ENCODE results near the gene LMBR1.
"Not testable (repeated sequence)": the region's sequence is repeated elsewhere in the genome, so short reads cannot be mapped to it uniquely, and the experiment has no call there.

LMBR1 gene

DNA sequence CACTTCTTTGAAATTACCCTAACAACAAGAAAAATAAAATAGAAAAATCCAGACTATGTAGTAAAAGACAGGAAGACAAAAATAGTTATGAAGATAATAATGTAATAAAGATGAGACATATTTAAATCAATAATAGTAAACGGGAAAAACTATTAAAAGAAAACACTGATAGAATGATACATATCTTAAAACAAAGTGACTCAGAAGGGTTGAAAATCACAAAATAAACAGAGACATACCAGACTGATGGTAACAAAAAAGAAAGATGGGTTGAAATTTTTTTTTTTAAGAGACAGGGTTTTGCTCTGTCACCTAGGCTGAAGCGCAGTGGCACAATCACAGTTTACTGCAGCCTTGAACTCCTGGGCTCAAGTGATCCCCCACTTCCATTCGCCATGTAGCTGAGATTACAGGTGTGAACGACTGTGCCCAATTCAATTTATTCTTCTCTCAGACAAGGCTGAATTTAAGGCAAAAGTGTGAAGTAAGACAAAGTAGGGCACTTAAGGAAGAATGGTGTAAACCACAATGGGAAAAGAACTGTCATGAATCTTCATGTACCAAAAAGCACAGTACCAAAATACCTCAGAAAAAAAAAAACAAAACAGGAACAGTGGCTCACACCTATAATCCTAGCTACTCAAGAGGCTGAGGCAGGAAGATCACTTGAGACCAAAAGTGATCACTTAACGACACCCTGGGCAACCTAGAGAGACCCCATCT lies 47.4 kb downstream of the LMBR1 start:
- DNase-seq (ENCODE audit: low read depth), result no peak

DNA sequence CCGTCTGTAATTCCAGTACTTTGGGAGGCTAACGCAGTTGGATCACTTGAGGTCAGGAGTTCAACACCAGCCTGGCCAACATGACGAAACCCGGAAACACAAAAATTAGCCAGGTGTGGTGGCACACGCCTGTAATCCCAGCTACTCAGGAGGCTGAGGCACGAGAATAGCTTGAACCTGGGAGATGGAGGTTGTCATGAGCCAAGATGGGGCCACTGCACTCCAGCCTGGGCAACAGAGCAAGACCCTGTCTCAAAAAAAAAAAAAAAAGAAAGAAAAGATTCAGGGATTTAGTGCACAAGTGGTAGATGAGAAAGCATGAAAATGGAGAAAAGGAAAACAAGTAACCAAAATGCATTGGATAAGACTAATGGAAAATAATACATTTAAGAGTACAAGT lies 49.4 kb downstream of the LMBR1 start:
- DNase-seq (ENCODE audit: low read depth), result not testable (repeated sequence)

DNA sequence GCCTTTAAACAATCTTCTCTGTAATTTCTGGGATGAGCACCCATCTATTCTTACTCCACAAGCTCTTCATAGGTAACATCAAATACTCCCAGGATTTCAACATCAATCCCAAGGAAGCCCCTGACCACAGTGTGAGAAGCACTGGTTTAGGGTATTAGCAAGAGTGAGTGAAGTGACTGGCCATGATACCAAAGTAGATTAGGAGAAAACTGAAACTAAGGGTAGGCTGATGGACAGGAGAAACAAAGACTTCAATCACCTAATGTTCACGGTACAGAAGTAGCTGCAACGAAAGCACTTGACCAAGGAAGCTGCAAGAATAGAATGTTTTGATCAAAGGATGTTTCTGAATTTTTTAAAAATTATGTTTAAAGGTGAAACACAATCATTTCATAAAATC lies 49.8 kb downstream of the LMBR1 start:
- DNase-seq (ENCODE audit: low read depth), result no peak

DNA sequence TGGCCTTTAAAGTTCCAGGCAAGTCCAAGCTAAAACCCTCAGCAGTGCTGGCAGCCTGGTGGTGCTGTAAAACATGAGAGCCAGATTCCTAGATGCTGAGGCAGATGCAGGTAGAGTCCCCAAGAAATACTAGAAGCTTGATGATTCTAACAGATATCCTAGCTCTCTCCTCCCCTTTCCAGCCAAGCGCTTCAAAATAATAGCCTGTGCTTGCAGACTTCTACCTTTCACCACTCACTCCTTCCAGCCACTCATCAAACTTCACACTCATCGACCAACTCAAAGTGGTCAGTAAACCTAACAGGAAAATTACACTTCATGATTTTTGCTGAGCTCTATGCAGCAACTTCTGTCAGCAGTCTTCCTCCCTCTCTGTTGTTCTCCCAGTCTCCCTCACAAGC lies 50.2 kb downstream of the LMBR1 start:
- DNase-seq (ENCODE audit: low read depth), result no peak

DNA sequence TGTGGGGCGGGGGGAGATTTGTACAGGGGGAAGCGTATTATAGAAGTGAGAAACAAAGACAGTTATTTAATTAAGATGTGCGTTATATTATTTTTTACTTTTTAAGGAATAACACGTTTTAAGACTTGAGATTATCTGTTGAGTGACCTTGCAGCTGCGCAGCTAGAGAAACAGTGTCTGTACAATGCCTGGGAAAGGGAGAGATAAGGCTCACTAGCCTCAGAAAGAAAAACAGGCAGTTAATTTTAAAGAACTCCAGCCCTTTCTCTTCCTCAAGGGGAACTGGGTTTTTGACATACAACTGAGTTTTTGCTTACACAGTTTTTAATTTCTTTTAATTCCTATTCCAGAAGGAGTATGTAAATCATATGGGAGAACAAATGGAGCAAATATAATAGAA lies 50.7 kb downstream of the LMBR1 start:
- DNase-seq (ENCODE audit: low read depth), result no peak

DNA sequence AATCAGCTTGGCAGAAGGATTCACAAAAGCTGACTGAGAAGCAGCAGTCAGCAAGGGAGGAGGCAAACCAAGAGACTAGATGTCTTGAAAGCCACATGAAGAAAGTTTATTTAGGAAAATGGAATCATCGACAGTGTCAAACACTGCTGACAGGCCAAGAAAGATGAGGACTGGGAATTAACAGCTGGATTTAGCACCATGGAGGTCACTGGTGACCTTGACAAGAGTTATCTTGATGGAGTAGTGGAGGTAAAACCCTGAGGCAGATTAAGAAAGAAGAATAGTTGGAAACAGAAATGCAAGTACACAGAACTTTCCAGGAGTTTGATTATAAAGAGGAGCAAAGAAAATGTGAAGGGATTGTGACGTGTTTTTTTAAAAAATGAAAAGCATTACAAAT lies 51.5 kb downstream of the LMBR1 start:
- no peak for DNase-seq (ENCODE audit: low read depth)

DNA sequence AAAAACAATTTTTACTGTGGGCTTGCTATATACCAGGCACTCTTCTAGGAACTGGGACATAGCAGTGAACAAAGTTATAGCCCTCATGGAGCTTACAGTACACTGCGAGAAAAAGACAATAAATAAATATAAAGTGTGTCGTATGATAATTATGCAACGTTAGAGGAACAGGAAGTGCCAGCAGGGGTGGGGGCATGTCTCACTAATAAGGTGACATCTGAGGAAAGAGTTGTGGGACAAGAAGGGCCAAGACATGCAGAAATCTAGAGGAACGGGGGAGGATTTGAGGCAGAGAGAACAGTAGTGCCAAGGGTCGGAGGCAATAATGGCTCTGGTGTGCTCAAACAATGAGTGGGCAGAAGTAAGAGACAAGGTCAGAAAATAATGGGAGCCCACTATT lies 52.8 kb downstream of the LMBR1 start:
- no peak for DNase-seq (ENCODE audit: low read depth)

DNA sequence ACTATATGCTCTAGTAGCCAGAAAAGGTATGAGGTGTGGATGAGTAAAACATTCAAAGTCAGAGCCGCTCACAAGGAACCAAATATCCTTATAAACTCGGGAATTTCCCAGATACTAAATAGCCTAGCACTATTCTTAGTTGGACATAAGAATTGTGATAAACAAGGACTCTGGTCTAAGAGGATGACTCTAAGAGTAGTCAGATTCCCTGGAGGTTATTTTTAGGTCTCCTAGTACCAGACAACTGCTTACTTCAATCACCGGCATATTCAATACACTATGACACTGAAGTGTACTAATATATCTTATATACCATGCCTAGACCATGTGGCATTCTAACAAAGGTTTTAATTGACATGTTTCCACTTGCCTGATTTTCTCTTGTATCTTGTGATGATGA lies 56.5 kb downstream of the LMBR1 start:
- no peak for DNase-seq (ENCODE audit: low read depth)

DNA sequence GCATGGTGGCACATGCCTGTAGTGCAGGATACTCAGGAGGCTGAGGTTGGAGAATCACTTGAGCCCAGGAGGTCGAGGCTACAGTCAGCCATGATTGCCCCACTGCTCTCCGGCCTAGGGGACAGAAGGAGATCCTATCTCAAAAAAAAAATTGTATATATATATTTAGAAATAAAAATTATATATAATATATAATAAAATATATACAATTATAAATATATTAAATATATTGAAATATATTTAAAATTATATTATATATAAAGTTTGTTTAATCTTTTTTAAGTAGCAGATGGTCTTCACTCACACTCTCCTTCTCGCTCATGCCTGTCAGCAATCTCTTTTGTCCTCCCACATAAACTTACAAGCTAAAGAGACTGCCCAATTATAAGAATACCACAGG lies 58.5 kb downstream of the LMBR1 start:
- DNase-seq (ENCODE audit: low read depth), result no peak

DNA sequence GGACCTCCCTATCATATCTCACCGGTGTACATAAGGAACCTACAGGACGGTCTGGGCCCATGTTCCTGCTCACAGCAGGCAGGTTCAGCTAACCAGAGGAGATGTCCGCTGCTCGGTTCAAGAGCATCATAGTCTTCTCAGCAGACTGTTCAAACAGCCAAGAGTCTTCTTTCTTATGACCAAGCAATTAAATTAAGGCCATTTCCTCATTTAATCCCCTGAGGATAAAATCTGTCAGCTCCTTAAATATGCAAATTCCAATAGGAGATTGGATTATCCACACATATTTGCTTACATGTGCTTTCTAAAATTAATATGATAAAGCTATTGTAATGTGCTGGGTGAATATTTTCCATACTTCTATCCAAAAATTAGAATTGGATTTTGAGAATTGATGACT lies 59.7 kb downstream of the LMBR1 start:
- DNase-seq (ENCODE audit: low read depth), result no peak

DNA sequence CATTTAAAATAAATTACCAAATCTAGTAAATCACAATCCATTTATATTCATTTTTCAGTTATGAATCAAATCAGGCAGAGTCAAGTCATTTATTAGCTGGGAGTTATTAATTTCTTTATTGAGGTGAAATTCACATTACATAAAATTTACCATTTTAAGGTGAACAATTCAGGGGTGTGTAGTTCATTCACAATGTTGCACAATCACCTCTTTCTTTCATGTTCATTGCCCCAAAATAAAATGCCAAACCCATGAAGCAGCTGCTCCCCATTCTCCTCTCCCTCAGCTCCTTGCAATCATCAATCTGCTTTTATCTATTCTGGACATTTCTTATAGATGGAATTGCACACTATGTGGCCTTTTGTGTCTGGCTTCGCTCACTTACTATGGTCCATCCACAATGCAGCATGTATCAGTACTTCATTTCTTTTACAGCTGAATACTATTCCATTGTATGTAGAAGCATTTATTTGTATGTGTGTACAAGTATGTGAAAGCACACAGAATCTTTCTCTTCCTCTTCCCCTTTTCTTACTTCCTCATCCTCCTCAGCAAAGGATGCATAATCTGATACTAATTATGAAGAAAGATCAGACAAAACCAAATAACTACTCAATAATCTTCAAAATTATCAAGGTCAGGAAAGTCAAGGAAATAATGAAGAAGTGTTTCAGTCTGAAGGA lies 60.6 kb downstream of the LMBR1 start:
- DNase-seq (ENCODE audit: low read depth), result no peak

DNA sequence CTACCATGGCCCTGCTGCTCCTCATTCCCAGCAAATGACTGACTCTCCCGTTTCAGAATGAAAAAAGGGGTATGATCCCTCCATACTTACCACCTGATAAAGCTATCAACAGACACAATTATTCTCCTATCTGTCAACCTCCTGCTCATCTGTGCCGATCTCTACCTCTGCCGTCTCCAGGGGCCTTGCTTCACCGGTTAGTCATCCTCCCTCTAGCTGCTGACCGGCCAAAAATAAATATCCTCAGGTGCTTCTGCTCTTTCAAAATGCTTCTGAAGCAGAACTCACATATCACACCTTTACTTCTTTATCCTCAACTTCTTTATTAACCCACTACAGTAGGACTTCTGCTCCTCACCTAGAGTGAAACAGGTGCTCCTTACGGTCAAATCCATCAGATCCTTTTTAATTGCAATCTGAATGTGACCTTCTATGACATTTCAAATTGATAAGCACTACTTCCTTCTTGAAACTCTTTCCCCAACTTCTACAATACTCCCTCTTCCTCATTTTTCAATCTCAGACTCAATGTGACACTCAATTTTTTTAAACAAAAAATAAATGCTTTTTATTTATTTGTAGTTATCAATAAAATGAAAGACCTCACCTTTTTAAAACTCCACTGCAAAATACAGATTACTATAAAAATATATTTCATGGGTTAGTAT lies 63.2 kb downstream of the LMBR1 start:
- no peak for DNase-seq (ENCODE audit: low read depth)

DNA sequence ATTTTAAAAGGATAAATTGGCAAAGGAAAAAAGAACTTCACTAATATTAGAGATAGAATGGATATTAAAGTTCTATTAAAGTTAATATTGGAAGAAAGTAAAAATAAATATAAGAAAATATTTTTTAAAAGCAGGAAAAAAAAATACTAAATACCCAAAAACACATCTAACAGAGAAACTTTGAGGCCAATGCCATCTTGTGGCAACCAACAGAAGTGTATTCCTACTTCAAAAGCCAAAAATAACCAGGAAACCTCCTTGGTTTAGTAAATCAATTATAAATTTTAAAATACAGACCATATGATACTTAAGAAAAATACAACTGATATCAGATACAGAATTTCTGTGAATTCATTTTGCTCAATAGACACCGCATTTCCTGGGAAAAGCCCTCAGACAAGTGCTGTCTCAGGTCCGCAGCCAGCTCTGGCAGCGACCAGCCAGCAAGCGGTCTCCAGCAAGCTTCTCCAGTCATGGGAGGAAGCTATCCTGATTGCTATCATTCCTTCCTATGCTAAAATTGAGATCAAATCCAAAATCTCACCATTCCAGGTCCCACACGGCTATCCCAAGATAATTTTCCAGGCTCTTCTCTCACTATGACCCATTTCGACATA lies 65.3 kb downstream of the LMBR1 start:
- DNase-seq (ENCODE audit: low read depth), result no peak

DNA sequence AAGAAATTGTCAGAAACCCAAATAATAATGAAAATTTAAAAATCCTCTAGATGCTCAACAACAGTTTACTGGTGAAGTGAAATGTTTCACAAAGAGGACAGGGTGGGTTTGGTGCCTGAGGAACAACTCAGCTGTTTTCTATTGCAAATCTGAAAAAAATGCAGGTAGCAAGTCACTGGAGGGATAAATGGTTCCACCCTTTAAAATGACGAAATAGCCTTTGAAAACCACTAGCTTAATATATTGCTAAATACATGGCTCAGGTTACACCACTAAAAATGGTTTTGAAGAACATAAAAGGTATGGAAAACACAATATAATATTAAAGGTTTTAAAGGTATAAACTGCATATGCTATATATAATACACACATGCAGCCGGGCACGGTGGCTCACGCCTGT lies 69.5 kb downstream of the LMBR1 start:
- no peak for DNase-seq (ENCODE audit: low read depth)

DNA sequence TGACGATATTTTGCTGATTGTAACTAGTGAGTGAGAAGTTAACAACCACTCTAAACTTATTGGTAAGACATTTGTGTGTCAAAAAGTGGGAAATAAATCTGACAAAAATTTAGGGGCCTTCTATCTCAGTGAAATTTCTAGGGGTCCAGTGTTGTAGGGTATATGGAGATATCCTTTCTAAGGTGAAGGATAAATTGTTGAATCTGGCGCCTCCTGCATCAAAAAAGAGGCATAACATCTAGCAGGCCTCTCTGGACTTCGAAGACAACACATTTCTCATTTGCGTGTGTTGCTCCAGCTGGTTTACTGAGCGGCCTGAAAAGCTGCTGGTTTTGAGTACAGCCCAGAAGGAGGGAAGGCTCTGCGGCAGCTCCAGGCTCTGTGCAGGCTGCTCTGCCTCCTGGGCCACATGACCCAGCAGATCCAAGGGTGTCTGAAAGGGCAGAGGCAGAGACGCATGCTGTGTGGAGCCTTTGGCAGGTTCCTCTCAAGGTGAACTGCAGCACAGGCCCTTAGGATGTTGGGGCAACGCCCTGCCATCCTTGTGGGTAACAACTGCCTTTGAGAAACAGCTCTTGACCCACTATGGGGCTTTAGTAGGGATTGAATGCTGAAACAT lies 72.4 kb downstream of the LMBR1 start:
- no peak for DNase-seq (ENCODE audit: low read depth)

DNA sequence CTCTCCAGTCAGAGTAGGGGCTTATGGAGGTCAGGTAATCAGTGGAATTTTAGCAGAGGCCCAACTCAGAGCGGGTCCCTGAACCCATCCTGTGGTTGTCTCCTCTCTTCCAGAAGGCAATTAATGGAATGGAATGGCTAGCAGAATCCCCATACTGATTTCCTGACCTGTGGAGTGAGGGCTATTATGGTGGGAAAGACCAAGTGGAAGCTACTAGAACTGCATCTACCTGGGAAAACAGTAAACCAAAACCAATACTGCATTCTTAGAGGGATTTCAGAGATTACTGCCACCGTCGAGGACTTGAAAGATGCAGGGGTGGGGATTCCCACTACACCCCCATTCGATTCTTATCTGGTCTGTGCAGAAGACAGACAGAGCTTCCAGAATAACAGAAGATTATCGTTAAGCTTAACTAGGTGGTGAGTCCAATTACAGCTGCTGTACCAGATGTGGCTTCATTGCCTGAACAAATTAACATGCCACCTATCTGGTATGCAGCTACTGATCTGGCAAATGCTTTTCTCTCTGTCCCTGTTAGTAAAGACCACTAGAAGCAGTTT lies 73.2 kb downstream of the LMBR1 start:
- DNase-seq (ENCODE audit: low read depth), result no peak

DNA sequence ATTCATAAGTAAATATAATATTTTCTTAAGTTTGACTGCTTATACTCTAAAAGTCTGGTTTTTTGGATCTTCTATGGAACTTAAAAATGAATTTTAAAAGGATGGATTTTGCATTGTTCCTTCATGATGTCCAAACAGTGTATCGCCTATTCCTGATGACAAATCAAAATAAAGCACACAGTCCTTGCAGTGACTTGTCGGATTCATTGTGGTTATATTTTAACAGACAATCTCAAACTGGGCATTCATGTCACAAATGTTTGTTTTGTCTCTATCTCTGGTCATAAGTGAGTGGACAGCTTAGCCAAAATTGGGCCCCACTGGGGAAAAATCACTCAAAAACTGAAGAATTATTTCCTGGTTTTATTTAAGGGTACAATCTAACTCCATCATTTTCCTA lies 74.8 kb downstream of the LMBR1 start:
- no peak for DNase-seq (ENCODE audit: low read depth)

DNA sequence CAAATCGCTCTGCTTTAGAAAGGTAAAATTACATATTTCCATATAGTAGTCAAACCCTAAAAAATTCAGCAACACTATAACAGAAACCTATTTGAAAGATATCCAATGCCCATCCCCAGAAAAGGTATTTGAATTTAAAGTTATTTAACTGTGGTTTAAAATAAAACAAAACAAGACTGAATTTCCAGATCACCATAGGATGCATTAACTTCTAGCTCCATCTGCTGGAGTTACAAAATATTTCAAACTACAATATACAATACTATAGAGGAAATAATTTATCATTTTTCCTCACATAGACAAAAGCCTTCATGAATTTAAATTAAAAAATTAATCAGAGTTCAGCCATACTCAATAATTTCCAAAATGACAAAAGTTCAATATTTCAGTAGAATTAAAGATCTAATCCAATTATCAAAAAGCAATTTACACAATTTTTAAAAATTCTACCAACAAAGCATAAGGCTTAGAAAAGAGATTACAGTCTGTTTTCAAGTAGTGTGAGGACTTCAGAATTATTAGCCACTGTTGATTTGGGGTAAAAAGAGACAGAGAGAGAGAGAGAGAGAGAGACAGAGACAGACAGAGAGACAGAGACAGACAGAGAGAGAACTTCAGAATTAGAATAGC lies 75.9 kb downstream of the LMBR1 start:
- no peak for DNase-seq (ENCODE audit: low read depth)

DNA sequence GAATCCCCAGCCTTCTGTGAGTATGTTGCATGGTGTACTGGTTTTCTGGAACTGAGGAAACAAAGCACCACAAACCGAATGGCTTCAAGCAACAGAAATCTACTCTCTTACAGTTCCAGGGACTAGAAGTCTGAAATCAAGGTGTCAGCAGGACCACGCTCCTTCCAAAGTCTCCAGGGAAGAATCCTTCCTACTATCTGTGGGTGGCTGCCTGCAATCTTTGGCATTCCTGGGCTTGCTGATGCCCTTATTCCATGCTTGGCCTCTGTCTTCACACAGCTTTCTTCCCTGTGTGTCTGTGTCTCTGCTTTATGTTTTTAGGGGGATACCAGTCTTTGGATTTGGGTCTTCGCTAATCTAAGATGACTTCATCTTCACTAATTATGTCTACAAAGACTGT lies 81.3 kb downstream of the LMBR1 start:
- DNase-seq (ENCODE audit: low read depth), result no peak

DNA sequence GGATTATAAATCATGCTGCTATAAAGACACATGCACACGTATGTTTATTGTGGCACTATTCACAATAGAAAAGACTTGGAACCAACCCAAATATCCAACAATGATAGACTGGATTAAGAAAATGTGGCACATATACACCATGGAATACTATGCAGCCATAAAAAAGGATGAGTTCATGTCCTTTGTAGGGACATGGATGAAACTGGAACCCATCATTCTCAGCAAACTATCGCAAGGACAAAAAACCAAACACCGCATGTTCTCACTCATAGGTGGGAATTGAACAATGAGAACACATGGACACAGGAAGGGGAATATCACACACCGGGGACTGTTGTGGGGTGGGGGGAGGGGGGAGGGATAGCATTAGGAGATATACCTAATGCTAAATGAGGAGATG lies 89.3 kb downstream of the LMBR1 start:
- not testable (repeated sequence) for DNase-seq (ENCODE audit: low read depth)

DNA sequence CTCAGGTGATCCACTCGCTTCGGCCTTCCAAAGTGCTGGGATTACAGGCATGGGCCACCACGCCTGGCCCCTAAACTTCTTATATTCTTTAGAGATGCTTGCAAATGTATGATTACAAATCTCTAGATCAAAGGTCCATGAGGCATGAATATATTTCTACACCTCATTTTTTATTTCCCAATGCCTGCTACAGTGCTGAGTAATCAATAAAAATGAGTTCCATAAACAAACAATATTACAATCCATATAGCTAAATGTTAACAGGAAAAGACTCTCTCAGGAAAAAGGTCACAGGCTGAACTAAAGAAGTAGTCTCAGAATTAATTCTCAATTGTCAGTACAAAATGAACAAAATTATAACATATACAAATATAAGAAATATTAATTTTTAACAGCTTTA lies 90.8 kb downstream of the LMBR1 start:
- DNase-seq (ENCODE audit: low read depth), result no peak

DNA sequence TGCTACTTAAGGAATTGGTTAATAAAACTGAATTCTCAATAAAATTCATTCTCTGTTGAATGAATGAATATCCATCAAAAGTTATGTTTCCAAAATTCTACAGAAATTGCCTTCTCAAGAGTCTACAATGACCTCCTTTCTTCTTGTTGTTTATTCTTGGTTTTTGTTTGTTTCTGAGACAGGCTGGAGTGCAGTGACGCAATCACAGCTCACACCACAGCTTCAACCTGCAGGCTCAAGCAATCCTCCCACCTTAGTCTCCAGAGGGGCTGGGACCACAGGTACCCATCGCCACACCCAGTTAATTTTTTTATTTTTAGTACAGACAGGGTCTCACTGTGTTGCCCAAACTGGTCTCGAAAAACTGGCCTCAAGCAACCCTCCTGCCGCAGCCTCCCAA lies 97.6 kb downstream of the LMBR1 start:
- no peak for DNase-seq (ENCODE audit: low read depth)
